ENCODE data around the gene TFE3.

TFE3 gene

GRCh38 chrX:49042581-49043219 is 457 bp downstream of the TFE3 start:
- TF ChIP-seq, protein P1, sequence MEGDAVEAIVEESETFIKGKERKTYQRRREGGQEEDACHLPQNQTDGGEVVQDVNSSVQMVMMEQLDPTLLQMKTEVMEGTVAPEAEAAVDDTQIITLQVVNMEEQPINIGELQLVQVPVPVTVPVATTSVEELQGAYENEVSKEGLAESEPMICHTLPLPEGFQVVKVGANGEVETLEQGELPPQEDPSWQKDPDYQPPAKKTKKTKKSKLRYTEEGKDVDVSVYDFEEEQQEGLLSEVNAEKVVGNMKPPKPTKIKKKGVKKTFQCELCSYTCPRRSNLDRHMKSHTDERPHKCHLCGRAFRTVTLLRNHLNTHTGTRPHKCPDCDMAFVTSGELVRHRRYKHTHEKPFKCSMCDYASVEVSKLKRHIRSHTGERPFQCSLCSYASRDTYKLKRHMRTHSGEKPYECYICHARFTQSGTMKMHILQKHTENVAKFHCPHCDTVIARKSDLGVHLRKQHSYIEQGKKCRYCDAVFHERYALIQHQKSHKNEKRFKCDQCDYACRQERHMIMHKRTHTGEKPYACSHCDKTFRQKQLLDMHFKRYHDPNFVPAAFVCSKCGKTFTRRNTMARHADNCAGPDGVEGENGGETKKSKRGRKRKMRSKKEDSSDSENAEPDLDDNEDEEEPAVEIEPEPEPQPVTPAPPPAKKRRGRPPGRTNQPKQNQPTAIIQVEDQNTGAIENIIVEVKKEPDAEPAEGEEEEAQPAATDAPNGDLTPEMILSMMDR (IDR thresholded peaks at IDR 0.05; ENCODE audit: borderline replicate concordance, insufficient read depth, low read depth, low read length) = no peak

GRCh38 chrX:49041744-49042580 is 1.2 kb downstream of the TFE3 start:
- H3K4me3 ChIP-seq (ENCODE audit: low read depth, low read length) = peak overlapping the region; percentile 76

More at GRCh38 chrX:49042581-49043219, 457 bp downstream of the TFE3 start:
- H3K4me3 ChIP-seq (ENCODE audit: low read depth, low read length) = peak overlapping the region; percentile 76

DNA sequence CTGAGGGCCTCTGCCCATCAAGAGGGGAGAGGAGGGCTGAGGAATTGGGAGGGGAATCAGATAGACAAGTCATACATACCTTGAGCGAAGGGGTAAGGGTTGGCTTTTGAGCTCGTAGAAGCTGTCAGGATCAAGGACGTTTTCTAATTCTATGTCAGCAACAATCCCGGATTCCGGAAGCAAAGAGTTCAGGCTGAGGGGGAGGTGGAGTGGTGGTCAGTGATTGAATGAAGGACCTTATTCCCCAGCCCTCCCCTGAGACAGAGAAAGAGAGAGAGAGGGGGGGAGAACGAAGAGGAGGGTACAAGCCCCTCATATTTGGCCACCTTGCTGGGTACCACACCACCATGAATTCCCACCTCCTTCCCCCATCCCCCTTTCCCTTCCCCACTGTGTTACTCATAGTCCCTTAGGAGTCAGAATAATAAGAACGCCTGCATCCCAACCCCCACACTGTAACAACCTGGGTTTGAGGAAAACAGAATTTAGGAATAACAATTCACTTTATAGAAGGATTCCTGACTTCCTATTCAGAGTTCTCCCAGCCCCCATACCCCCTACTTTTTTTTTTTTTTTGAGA is 2.7 kb downstream of the TFE3 start:
- TF ChIP-seq, protein P1 (IDR thresholded peaks at IDR 0.05; ENCODE audit: borderline replicate concordance, insufficient read depth, low read depth, low read length) = no peak
- no peak overlapping the region for H3K4me3 ChIP-seq (ENCODE audit: low read depth, low read length)

More at GRCh38 chrX:49041744-49042580, 1.2 kb downstream of the TFE3 start:
- TF ChIP-seq, protein P1 (IDR thresholded peaks at IDR 0.05; ENCODE audit: borderline replicate concordance, insufficient read depth, low read depth, low read length) = no peak

- TF ChIP-seq, protein P1 (IDR thresholded peaks at IDR 0.05; ENCODE audit: borderline replicate concordance, insufficient read depth, low read depth, low read length) = no peak
These were observed 3.4 kb downstream of the TFE3 start for GRCh38 chrX:49039598-49040375.

DNA sequence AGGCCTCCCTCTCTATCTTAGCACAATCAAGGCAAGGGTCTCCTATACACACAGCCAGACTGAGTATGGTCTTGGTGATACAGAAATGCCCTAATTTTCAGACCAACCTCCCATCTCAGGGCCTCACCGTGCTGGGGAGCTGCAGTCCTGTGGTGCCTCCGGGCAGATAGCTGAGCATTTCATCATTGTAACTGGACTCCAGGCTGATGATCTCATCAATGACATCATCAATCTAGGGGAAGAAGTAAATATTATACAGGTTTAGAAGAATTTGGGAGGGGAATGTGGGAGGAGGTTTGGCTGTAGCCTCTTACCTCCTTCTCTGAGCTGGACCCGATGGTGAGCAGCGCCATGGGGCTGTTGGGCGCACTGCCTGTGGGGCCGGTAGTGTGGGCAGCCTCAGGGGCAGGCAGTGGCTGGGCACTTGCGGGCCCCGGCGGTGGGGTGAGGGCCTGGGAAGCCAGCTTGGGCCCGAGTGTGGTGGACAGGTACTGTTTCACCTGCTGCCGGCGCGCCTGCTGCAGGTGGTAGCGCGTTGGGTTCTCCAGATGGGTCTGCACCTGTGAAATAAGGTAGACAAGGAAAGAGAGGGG is 5.2 kb downstream of the TFE3 start:
- H3K4me3 ChIP-seq (ENCODE audit: low read depth, low read length) = no peak overlapping the region
- TF ChIP-seq, protein P1 (IDR thresholded peaks at IDR 0.05; ENCODE audit: borderline replicate concordance, insufficient read depth, low read depth, low read length) = no peak

More at GRCh38 chrX:49039598-49040375, 3.4 kb downstream of the TFE3 start:
- peak overlapping the region; percentile 0 for H3K4me3 ChIP-seq (ENCODE audit: low read depth, low read length)

- H3K4me3 ChIP-seq (ENCODE audit: low read depth, low read length) = no peak overlapping the region
- TF ChIP-seq, protein P1 (IDR thresholded peaks at IDR 0.05; ENCODE audit: borderline replicate concordance, insufficient read depth, low read depth, low read length) = no peak
These were observed 12.9 kb downstream of the TFE3 start for GRCh38 chrX:49030283-49030682.
